BLaER1 treated with 17β-estradiol and CSF1 and Interleukin-3, amounts not matched to agents 10 nM and 100 nM (cell line): ENCODE data around the gene NDUFB8.

Experiments
- H3K27ac ChIP-seq, 11 experiments: shearing (Covaris generic); formaldehyde crosslinking; 2 replicates each; pipeline ENCODE4 v1.8.1; 2022
- H3K27me3 ChIP-seq, 11 experiments: shearing (Covaris generic); formaldehyde crosslinking; 2 replicates each; pipeline ENCODE4 v1.8.1; 2022
- H3K36me3 ChIP-seq, 11 experiments: shearing (Covaris generic); formaldehyde crosslinking; 2 replicates each; pipeline ENCODE4 v1.8.1; 2022
- H3K4me1 ChIP-seq, 10 experiments: shearing (Covaris generic); formaldehyde crosslinking; 2 replicates each; pipeline ENCODE4 v1.8.1; 2022
- H3K4me2 ChIP-seq, 11 experiments: shearing (Covaris generic); formaldehyde crosslinking; 2 replicates each; pipeline ENCODE4 v1.8.1; 2022
- H3K4me3 ChIP-seq, 10 experiments: shearing (Covaris generic); formaldehyde crosslinking; 2 replicates each; pipeline ENCODE4 v1.8.1; 2022
- H3K9ac ChIP-seq, 11 experiments: shearing (Covaris generic); formaldehyde crosslinking; 2 replicates each; pipeline ENCODE4 v1.8.1; 2022
- H3K9me3 ChIP-seq, 11 experiments: shearing (Covaris generic); formaldehyde crosslinking; replicated peaks in 1 of 11; 2 replicates each; pipeline ENCODE4 v1.8.1; 2022
- H4K20me1 ChIP-seq, 11 experiments: shearing (Covaris generic); formaldehyde crosslinking; 2 replicates each; pipeline ENCODE4 v1.8.1; 2022
- Cebpa-rat ChIP-seq, 11 experiments: shearing (Covaris generic); IDR thresholded peaks; 2 replicates each; pipeline ENCODE4 v1.8.1; 2022

NDUFB8 gene

DNA sequence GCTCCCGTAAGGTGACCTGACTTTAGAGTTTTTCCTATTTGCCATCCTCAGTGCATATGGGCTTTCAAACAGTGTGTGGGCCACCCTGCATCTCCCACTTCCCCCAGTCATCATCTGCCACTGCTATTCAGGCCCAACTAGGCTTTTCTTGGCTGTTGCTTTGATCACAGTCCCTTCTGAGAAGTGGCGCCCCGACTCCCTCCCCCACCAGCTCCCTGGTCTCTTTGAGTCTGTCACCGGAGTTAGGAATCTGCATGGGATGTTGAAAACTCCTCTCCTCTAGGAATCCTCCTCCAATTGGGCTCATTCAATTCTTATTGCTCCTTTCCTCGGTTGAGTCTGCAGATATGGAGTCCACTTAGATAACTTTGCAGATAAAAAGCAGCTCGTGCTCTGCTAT, 38.2 kb upstream of the NDUFB8 start:
- Histone ChIP-seq H3K4me1 (peaks cover 1 to 9% (median 7%) of the 10 kb centered on the region in 10 experiments; a peak in 17 of 20 replicates), H3K9me3 (no peaks in the 10 kb centered on the region), H3K4me3 (no peak overlapping the region), H3K27ac (no peak overlapping the region), H3K4me2 (no peak overlapping the region), H3K9ac (no peak overlapping the region), H3K36me3 (no peaks in the 10 kb centered on the region), H3K27me3 (peaks cover 9 to 44% (median 39%) of the 10 kb centered on the region in 11 experiments; a peak in 20 of 22 replicates), H4K20me1 (peaks cover 0 to 5% (median 0%) of the 10 kb centered on the region in 11 experiments; a peak in 4 of 22 replicates)
- TF ChIP-seq Cebpa-rat (IDR thresholded peaks at IDR 0.05) = no peak

DNA sequence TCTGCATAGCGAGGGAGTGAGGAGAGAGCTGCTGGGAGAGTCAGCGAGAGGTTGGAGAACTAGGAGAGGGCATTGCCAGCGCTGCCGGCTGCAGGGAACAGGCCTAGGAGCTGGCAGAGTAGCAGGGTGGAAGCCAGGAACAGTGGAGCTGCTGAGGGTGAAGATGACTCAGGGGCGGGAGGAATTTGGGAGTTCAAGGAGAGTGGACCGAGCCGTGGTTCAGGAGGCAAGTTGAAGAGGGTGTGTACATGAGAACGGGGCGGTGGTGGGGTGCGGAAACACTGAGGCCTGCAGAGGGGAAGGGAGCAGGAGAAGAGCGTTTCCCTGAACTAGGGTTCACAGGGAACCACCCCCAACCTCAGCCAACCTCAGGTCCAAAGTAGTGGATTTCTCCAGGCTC, 37.6 kb upstream of the NDUFB8 start:
- peaks cover 0 to 5% (median 0%) of the 10 kb centered on the region in 11 experiments; a peak in 4 of 22 replicates for H4K20me1 ChIP-seq
- no peak for TF ChIP-seq Cebpa-rat (IDR thresholded peaks at IDR 0.05)
- peaks cover 7 to 15% (median 12%) of the 10 kb centered on the region in 10 experiments; a peak in 17 of 20 replicates for H3K4me1 ChIP-seq
- H3K27me3 ChIP-seq = peaks cover 9 to 44% (median 39%) of the 10 kb centered on the region in 11 experiments; a peak in 20 of 22 replicates
- H3K27ac ChIP-seq = no peak overlapping the region
- H3K9ac ChIP-seq = no peak overlapping the region
- no peaks in the 10 kb centered on the region for H3K9me3 ChIP-seq
- H3K36me3 ChIP-seq = no peaks in the 10 kb centered on the region; a peak in 1 of 22 replicates
- no peak overlapping the region for H3K4me3 ChIP-seq
- no peak overlapping the region for H3K4me2 ChIP-seq

DNA sequence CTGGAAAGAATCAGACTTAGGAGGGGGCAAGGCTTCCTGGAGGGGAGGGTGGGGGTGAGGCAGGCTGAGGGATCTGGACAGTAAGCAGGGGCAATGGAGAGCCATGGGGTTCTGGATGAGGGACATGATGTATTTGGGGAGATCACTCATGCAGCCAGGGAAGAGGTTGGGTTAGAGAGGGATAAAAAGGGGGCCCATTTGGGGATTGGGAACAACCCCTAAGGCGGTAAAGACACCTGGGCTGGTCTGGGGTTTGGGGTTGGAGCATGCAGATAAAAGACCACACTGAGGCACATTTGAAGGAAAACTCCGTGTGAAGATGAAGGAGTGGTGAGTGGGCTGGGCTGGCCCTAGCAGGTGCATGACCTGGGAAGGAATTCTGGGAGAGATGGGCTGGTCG, 36.9 kb upstream of the NDUFB8 start:
- Histone ChIP-seq H3K9me3 (no peaks in the 10 kb centered on the region), H3K36me3 (no peaks in the 10 kb centered on the region; a peak in 1 of 22 replicates), H3K4me1 (peaks cover 7 to 15% (median 12%) of the 10 kb centered on the region in 10 experiments; a peak in 17 of 20 replicates), H3K4me3 (no peak overlapping the region), H3K27me3 (peaks cover 9 to 44% (median 39%) of the 10 kb centered on the region in 11 experiments; a peak in 20 of 22 replicates), H3K4me2 (no peak overlapping the region), H4K20me1 (peaks cover 0 to 5% (median 0%) of the 10 kb centered on the region in 11 experiments; a peak in 4 of 22 replicates), H3K27ac (no peak overlapping the region), H3K9ac (no peak overlapping the region)
- TF ChIP-seq Cebpa-rat (IDR thresholded peaks at IDR 0.05) = no peak

DNA sequence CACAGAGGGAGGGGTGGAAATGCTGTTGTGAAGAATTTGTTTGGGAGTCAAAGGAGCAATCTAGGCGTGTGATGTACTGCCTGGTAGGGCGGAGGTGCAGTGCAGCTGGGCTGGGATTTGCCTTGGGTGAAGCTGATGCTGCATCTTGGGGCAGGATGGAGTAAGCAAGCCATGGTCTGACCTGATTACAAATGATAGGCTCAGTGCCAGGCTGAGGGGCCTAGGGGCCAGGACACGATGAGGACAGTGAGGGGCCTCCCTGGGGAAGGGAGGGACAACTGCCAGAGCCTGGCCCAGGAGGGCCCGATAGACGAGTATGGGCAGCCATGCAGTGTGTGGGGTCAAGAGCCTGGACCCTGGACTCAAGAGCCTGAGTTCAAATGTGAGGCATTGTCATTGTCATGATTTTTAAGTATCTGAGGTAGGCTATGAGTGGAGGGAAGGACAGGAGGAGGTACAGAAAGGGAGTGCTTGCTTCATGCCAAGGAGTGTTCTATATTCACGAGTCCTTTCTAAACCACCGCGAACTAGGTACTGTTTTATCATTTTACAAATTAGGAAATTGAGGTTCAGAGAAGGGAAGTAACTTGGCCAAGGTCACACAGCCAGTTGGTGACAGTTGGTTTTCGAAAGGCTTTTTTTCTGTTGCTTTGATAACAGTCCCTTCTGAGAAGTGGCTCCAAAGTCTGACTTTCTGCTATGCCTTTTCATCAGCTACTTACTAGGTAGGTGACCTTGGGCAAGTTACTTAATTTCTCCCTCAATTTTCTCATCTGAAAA, 35.7 kb upstream of the NDUFB8 start:
- Histone ChIP-seq H3K27ac (no peak overlapping the region), H4K20me1 (peaks cover 0 to 5% (median 0%) of the 10 kb centered on the region in 11 experiments; a peak in 4 of 22 replicates), H3K9ac (no peak overlapping the region), H3K4me2 (no peak overlapping the region), H3K4me1 (peaks cover 7 to 15% (median 12%) of the 10 kb centered on the region in 10 experiments; a peak in 17 of 20 replicates), H3K4me3 (no peak overlapping the region), H3K36me3 (peaks cover 0 to 2% (median 0%) of the 10 kb centered on the region in 11 experiments; a peak in 1 of 22 replicates), H3K9me3 (no peaks in the 10 kb centered on the region), H3K27me3 (peaks cover 9 to 40% (median 36%) of the 10 kb centered on the region in 11 experiments; a peak in 20 of 22 replicates)
- TF ChIP-seq Cebpa-rat (IDR thresholded peaks at IDR 0.05) = no peak

GRCh38 chr10:100562008-100562672, 32.5 kb upstream of the NDUFB8 start:
- Histone ChIP-seq H3K9me3 (no peaks in the 10 kb centered on the region), H3K4me3 (no peak overlapping the region), H3K4me2 (peak overlapping the region in 7 of 11 experiments; percentile 36 to 64 (median 56); a peak in 10 of 22 replicates), H3K27me3 (peaks cover 0 to 7% (median 5%) of the 10 kb centered on the region in 11 experiments; a peak in 13 of 22 replicates), H3K36me3 (peaks cover 0 to 30% (median 3%) of the 10 kb centered on the region in 11 experiments; a peak in 10 of 22 replicates), H3K9ac (no peak overlapping the region), H3K27ac (no peak overlapping the region), H3K4me1 (peaks cover 7 to 15% (median 12%) of the 10 kb centered on the region in 10 experiments; a peak in 17 of 20 replicates), H4K20me1 (peaks cover 0 to 9% (median 0%) of the 10 kb centered on the region in 11 experiments; a peak in 4 of 22 replicates)
- no peak for TF ChIP-seq Cebpa-rat (IDR thresholded peaks at IDR 0.05)

- no peaks in the 10 kb centered on the region for H3K27me3 ChIP-seq
- no peak overlapping the region for H3K27ac ChIP-seq
- peaks cover 4 to 42% (median 12%) of the 10 kb centered on the region in 11 experiments; a peak in 16 of 22 replicates for H3K36me3 ChIP-seq
- H3K4me2 ChIP-seq = no peak overlapping the region
- no peaks in the 10 kb centered on the region for H3K9me3 ChIP-seq
- no peak for TF ChIP-seq Cebpa-rat (IDR thresholded peaks at IDR 0.05)
- H3K4me3 ChIP-seq = no peak overlapping the region
- peaks cover 0 to 9% (median 0%) of the 10 kb centered on the region in 11 experiments; a peak in 4 of 22 replicates for H4K20me1 ChIP-seq
- H3K9ac ChIP-seq = no peak overlapping the region
- peaks cover 7 to 15% (median 12%) of the 10 kb centered on the region in 10 experiments; a peak in 17 of 20 replicates for H3K4me1 ChIP-seq
Observed at GRCh38 chr10:100561005-100561404, 31.3 kb upstream of the NDUFB8 start.

- H3K4me2 ChIP-seq = no peak overlapping the region
- TF ChIP-seq Cebpa-rat (IDR thresholded peaks at IDR 0.05) = no peak
Observed at GRCh38 chr10:100560248-100560647, 30.6 kb upstream of the NDUFB8 start.

GRCh38 chr10:100554902-100555301, 25.2 kb upstream of the NDUFB8 start:
- no peak for TF ChIP-seq Cebpa-rat (IDR thresholded peaks at IDR 0.05)
- H3K9ac ChIP-seq = no peak overlapping the region
- H3K4me3 ChIP-seq = no peak overlapping the region
- peaks cover 22 to 39% (median 30%) of the 10 kb centered on the region in 10 experiments for H3K4me1 ChIP-seq
- no peaks in the 10 kb centered on the region for H3K9me3 ChIP-seq
- H4K20me1 ChIP-seq = peaks cover 0 to 19% (median 0%) of the 10 kb centered on the region in 11 experiments; a peak in 6 of 22 replicates
- no peak overlapping the region for H3K27ac ChIP-seq
- H3K27me3 ChIP-seq = no peaks in the 10 kb centered on the region
- H3K4me2 ChIP-seq = no peak overlapping the region
- peaks cover 24 to 88% (median 37%) of the 10 kb centered on the region in 11 experiments for H3K36me3 ChIP-seq

More at GRCh38 chr10:100560248-100560647, 30.6 kb upstream of the NDUFB8 start:
- Histone ChIP-seq H3K4me1 (peaks cover 7 to 15% (median 12%) of the 10 kb centered on the region in 10 experiments; a peak in 17 of 20 replicates), H3K27ac (no peak overlapping the region), H3K4me3 (no peak overlapping the region), H3K36me3 (peaks cover 9 to 48% (median 19%) of the 10 kb centered on the region in 11 experiments; a peak in 17 of 22 replicates), H3K27me3 (no peaks in the 10 kb centered on the region), H3K9me3 (no peaks in the 10 kb centered on the region), H4K20me1 (peaks cover 0 to 9% (median 0%) of the 10 kb centered on the region in 11 experiments; a peak in 4 of 22 replicates), H3K9ac (no peak overlapping the region)
